GM12874 (cell line): Measurements from ENCODE around the gene ZNF345.
A peak's percentile ranks its signal among the peaks of the same experiment; 100 is the strongest.

Experiments used
- TF ChIP-seq, protein P1 (sequence below): IDR thresholded peaks from 2 replicates; pipeline ENCODE4 v1.5.1; 2011; ENCODE audit warnings: low read depth, mild to moderate bottlenecking, control low read depth, low read length, moderate library complexity; ENCODE audit not compliant: insufficient read depth

The ZNF345 gene

DNA sequence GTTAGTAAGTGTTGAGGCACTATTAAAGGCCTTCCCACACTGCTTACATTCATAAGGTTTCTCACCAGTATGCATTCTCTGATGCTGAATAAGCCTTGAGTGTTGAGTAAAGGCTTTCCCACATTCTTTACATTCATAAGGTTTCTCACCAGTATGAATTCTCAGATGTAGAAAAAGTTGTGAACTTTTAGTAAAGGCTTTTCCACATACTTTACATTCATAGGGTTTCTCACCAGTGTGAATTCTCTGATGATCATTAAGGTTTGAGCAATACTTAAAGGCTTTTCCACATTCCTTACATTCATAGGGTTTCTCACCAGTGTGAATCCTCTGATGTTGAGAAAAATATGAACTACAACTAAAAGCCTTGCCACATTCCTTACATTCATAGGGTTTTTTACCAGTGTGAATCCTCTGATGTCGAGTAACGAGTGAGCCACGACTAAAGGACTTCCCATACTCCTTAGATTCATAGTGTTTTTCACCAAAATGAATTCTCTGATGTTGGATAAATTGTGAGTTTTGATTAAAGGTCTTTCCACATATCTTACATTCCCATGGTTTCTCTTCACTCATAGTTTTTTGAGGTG lies 41.2 kb downstream of the ZNF345 start:
- TF ChIP-seq, protein P1, sequence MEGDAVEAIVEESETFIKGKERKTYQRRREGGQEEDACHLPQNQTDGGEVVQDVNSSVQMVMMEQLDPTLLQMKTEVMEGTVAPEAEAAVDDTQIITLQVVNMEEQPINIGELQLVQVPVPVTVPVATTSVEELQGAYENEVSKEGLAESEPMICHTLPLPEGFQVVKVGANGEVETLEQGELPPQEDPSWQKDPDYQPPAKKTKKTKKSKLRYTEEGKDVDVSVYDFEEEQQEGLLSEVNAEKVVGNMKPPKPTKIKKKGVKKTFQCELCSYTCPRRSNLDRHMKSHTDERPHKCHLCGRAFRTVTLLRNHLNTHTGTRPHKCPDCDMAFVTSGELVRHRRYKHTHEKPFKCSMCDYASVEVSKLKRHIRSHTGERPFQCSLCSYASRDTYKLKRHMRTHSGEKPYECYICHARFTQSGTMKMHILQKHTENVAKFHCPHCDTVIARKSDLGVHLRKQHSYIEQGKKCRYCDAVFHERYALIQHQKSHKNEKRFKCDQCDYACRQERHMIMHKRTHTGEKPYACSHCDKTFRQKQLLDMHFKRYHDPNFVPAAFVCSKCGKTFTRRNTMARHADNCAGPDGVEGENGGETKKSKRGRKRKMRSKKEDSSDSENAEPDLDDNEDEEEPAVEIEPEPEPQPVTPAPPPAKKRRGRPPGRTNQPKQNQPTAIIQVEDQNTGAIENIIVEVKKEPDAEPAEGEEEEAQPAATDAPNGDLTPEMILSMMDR = no peak

GRCh38 chr19:36894849-36895383 lies 44.2 kb downstream of the ZNF345 start:
- TF ChIP-seq, protein P1 = no peak

DNA sequence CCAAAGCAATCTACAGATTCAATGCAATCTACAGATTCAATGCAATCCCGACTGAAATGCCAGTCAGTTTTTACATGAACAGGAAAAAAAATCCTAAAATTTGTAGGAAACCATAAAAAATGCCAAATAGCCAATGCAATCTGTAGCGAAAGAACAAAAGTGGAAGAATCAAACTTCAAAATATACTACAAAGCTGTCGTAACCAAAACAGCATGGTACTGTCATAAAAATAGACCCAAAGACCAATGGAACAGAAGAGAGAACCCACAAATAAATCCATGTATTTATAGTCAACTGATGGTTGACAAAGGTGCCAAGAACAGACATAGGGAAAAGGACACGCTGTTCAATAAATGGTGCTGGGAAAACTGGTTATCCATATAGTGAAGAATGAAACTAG lies 47.7 kb downstream of the ZNF345 start:
- TF ChIP-seq, protein P1 = no peak

- TF ChIP-seq, protein P1 = peak; percentile 75
These were observed 65.5 kb downstream of the ZNF345 start, which contains the start of the genes ZNF568 and ZNF829 for GRCh38 chr19:36915992-36916830. TSS of gene ZNF568 (plus strand) at chr19:36916332. CDS start at chr19:36922771, 6,439 bp downstream. TSS of gene ZNF829 (minus strand) at chr19:36916291. CDS start at chr19:36915167, 1,124 bp downstream.

DNA sequence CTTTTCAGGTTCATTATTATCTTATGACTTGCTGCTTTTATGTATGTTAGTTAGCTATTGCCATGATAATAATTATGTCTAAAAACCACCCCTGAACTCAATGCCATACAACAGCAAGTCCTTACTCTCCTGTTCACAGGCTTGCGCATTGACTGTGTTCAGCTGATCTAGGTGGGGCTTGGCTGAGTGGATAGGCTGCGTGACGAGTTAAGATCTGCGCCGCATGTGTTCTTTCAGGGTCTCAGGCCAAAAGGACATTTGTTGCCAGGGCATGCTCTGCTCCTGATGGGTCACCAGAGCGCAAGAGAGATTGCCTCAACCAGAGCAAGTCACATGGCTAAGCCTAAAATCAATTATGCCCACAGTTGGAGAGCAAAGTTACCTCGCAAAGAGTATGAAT lies 66.3 kb downstream of the ZNF345 start:
- TF ChIP-seq, protein P1 = no peak

DNA sequence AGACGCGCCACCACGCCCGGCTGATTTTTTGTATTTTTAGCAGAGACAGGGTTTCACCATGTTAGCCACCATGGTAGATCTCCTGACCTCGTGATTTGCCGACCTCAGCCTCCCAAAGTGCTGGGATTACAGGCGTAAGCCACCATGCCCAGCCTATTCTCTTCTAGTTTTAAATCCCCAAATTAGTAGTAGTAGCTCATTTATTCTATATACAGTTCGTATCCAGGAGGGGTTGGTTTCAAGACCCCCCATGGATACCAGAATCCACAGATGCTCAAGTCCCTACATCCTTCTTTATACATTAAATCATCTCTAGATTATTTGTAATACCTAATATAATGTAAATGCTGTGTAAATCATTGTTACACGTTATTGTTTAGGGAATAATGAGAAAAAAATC lies 67.4 kb downstream of the ZNF345 start:
- TF ChIP-seq, protein P1 = no peak
